ENCODE results near the gene THADA.

The THADA gene

DNA sequence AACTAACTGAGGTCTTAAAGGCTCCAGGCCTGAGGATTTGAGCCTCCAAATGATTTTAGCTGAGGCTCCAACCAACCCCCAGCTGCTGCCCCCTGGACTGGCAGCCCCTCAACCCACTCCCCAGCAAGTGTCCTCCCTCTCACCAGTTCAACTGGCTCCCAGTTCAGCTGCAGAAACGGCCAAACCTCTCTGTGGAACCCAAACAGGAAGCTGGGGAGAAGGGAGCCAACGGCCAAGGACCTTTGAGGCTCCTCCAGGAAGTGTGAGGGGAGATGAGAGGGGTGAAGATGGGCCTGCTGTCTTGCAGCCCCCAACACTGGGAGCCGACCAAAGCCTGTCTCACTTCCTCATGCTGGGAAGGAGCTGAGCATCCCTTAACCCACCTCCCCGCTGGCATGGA lies 394.3 kb downstream of the THADA start:
- no peak overlapping the region for H3K27ac ChIP-seq (ENCODE audit: low read depth, low read length, poor library complexity, severe bottlenecking)
- H3K4me1 ChIP-seq (ENCODE audit: insufficient read depth, low read length, severe bottlenecking), result peaks cover 11% of the 10 kb centered on the region
- H3K4me3 ChIP-seq (ENCODE audit: low read depth, low read length, poor library complexity, severe bottlenecking), result no peak overlapping the region
- TF ChIP-seq EZH2 (IDR thresholded peaks at IDR 0.05; ENCODE audit: borderline replicate concordance, low read length), result no peak
- TF ChIP-seq, protein P1, sequence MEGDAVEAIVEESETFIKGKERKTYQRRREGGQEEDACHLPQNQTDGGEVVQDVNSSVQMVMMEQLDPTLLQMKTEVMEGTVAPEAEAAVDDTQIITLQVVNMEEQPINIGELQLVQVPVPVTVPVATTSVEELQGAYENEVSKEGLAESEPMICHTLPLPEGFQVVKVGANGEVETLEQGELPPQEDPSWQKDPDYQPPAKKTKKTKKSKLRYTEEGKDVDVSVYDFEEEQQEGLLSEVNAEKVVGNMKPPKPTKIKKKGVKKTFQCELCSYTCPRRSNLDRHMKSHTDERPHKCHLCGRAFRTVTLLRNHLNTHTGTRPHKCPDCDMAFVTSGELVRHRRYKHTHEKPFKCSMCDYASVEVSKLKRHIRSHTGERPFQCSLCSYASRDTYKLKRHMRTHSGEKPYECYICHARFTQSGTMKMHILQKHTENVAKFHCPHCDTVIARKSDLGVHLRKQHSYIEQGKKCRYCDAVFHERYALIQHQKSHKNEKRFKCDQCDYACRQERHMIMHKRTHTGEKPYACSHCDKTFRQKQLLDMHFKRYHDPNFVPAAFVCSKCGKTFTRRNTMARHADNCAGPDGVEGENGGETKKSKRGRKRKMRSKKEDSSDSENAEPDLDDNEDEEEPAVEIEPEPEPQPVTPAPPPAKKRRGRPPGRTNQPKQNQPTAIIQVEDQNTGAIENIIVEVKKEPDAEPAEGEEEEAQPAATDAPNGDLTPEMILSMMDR (IDR thresholded peaks at IDR 0.05; ENCODE audit: low read length), result no peak
- no peaks in the 10 kb centered on the region for H3K9me3 ChIP-seq (ENCODE audit: low read length)
- H4K20me1 ChIP-seq (ENCODE audit: insufficient read depth, low read length), result no peaks in the 10 kb centered on the region
- H3K4me2 ChIP-seq (ENCODE audit: low read length), result no peak overlapping the region
- no peaks in the 10 kb centered on the region for H3K79me2 ChIP-seq (ENCODE audit: insufficient read depth, low read length)
- no peaks in the 10 kb centered on the region for H3F3A ChIP-seq (ENCODE audit: insufficient read depth, low read length)
- H3K9ac ChIP-seq (ENCODE audit: low read length), result no peak overlapping the region
- H3K36me3 ChIP-seq (ENCODE audit: insufficient read depth, low read length), result no peaks in the 10 kb centered on the region
- no peaks in the 10 kb centered on the region for H3K9me2 ChIP-seq (ENCODE audit: low read depth, low read length)
- H2AFZ ChIP-seq (ENCODE audit: low read length), result no peak overlapping the region
- H3K27me3 ChIP-seq (ENCODE audit: insufficient read depth, low read length), result no peaks in the 10 kb centered on the region

DNA sequence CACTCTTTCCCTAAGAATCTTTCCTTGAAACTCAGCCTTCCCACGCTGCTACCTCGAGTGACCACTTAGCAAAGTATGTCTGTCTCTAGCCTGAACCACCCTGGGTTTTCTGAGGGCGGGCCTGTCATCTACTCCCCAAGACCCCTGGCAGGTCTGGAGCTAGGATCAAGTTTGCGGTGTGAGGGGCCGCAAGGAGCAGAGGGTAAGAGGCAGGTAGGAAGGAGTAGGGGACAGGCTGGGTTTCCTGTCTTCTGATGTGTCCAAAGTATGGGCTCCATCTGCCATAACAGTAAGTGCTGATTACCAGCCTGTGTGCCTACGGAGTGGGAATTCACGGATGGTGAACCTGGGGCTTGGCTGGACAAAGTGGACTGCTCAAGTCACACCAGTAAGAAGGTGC lies 394.8 kb downstream of the THADA start:
- Histone ChIP-seq H3F3A (ENCODE audit: insufficient read depth, low read length) (no peaks in the 10 kb centered on the region), H3K9ac (ENCODE audit: low read length) (no peak overlapping the region), H3K9me2 (ENCODE audit: low read depth, low read length) (no peaks in the 10 kb centered on the region), H3K27me3 (ENCODE audit: insufficient read depth, low read length) (no peaks in the 10 kb centered on the region), H3K4me3 (ENCODE audit: low read depth, low read length, poor library complexity, severe bottlenecking) (no peak overlapping the region), H3K79me2 (ENCODE audit: insufficient read depth, low read length) (no peaks in the 10 kb centered on the region), H4K20me1 (ENCODE audit: insufficient read depth, low read length) (no peaks in the 10 kb centered on the region), H3K4me1 (ENCODE audit: insufficient read depth, low read length, severe bottlenecking) (peaks cover 14% of the 10 kb centered on the region), H3K36me3 (ENCODE audit: insufficient read depth, low read length) (no peaks in the 10 kb centered on the region), H3K27ac (ENCODE audit: low read depth, low read length, poor library complexity, severe bottlenecking) (no peak overlapping the region), H3K9me3 (ENCODE audit: low read length) (no peaks in the 10 kb centered on the region), H2AFZ (ENCODE audit: low read length) (no peak overlapping the region), H3K4me2 (ENCODE audit: low read length) (no peak overlapping the region)
- TF ChIP-seq EZH2 (IDR thresholded peaks at IDR 0.05; ENCODE audit: borderline replicate concordance, low read length), result no peak
- TF ChIP-seq, protein P1 (IDR thresholded peaks at IDR 0.05; ENCODE audit: low read length), result no peak

DNA sequence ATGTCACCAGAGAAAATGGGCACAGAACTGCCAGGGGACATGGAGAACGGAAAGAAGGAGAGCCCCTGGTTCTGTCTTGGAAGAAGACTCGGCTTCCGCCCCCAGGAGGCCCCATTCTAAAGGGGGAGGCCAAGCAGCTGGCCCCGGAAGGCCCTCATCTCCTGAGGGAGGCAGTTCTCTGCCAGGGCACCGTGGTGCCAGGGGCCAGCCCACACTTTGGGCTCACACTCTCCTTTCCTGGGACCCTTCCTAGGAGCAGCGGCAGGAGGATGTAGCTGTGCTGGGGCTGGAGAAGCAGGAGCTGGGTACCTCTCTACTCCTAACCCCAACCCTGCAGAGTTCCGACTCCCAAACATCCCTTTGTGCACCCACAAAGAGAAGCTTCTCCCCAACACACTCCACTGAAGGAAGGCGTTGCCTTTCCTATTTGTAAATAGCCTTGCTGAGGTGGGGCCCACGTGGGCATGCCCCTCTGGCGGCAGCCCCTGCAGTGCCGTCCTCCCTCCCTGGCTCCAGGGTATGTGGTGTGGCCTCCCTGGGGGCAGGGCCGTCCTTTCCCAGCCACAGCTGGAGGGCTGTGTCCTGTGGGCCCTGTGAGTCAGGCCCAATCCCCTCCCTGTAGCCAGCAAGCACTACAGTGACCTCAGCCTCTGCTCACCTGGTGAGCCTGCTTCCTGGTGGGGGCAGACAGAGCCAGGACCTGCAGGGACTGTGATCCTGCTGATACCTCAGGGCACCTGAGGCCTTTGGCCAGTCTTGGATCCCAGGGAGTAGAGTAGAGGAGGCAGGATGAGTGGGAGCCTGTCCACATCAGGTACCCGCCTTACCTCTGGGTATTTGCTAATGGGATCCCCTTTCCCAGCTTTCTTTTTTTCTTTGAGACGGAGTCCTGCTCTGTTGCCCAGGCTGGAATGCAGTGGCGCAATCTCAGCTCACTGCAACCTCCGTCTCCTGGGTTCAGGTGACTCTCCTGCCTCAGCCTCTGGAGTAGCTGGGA lies 396.0 kb downstream of the THADA start:
- Histone ChIP-seq H3K4me2 (ENCODE audit: low read length) (no peak overlapping the region), H2AFZ (ENCODE audit: low read length) (no peak overlapping the region), H3K9me3 (ENCODE audit: low read length) (no peaks in the 10 kb centered on the region), H3K9me2 (ENCODE audit: low read depth, low read length) (no peaks in the 10 kb centered on the region), H4K20me1 (ENCODE audit: insufficient read depth, low read length) (no peaks in the 10 kb centered on the region), H3K36me3 (ENCODE audit: insufficient read depth, low read length) (no peaks in the 10 kb centered on the region), H3K9ac (ENCODE audit: low read length) (no peak overlapping the region), H3K4me3 (ENCODE audit: low read depth, low read length, poor library complexity, severe bottlenecking) (no peak overlapping the region), H3K79me2 (ENCODE audit: insufficient read depth, low read length) (no peaks in the 10 kb centered on the region), H3K4me1 (ENCODE audit: insufficient read depth, low read length, severe bottlenecking) (peaks cover 27% of the 10 kb centered on the region), H3F3A (ENCODE audit: insufficient read depth, low read length) (no peaks in the 10 kb centered on the region), H3K27ac (ENCODE audit: low read depth, low read length, poor library complexity, severe bottlenecking) (no peak overlapping the region), H3K27me3 (ENCODE audit: insufficient read depth, low read length) (no peaks in the 10 kb centered on the region)
- TF ChIP-seq, protein P1 (IDR thresholded peaks at IDR 0.05; ENCODE audit: low read length), result no peak
